ENCODE data around the gene DCBLD1.
"Not testable (repeated sequence)": the region's sequence is repeated elsewhere in the genome, so short reads cannot be mapped to it uniquely, and the experiment has no call there.

Gene DCBLD1

GRCh38 chr6:117482240-117483003 lies at the start of gene DCBLD1:
TSS of gene DCBLD1 (plus strand) at chr6:117482674. CDS start at chr6:117482782, 108 bp downstream.
- peak in 1 of 2 donors; percentile 5 for DNase-seq (ENCODE audit: low read depth in 2 of 2, low spot score in 1 of 2)

GRCh38 chr6:117440706-117441525 lies 41.6 kb upstream of the DCBLD1 start:
- DNase-seq (ENCODE audit: low read depth in 2 of 2, low spot score in 1 of 2), result no peak

GRCh38 chr6:117441824-117442264 lies 40.6 kb upstream of the DCBLD1 start:
- no peak for DNase-seq (ENCODE audit: low read depth in 2 of 2, low spot score in 1 of 2)

GRCh38 chr6:117442313-117442712 lies 40.2 kb upstream of the DCBLD1 start:
- DNase-seq (ENCODE audit: low read depth in 2 of 2, low spot score in 1 of 2), result not testable (repeated sequence)

- DNase-seq (ENCODE audit: low read depth in 2 of 2, low spot score in 1 of 2), result no peak
Observed at GRCh38 chr6:117444600-117444999, 37.9 kb upstream of the DCBLD1 start.

GRCh38 chr6:117446861-117447260 lies 35.6 kb upstream of the DCBLD1 start:
- no peak for DNase-seq (ENCODE audit: low read depth in 2 of 2, low spot score in 1 of 2)

- no peak for DNase-seq (ENCODE audit: low read depth in 2 of 2, low spot score in 1 of 2)
Observed at GRCh38 chr6:117448011-117448410, 34.5 kb upstream of the DCBLD1 start.

- no peak for DNase-seq (ENCODE audit: low read depth in 2 of 2, low spot score in 1 of 2)
Observed at GRCh38 chr6:117448732-117449485, 33.6 kb upstream of the DCBLD1 start.

- peak; percentile 19 to 21 for DNase-seq (ENCODE audit: low read depth in 2 of 2, low spot score in 1 of 2)
Observed at GRCh38 chr6:117449549-117450439, 32.7 kb upstream of the DCBLD1 start.

- DNase-seq (ENCODE audit: low read depth in 2 of 2, low spot score in 1 of 2), result no peak
Observed at GRCh38 chr6:117451671-117452070, 30.8 kb upstream of the DCBLD1 start.

- no peak for DNase-seq (ENCODE audit: low read depth in 2 of 2, low spot score in 1 of 2)
Observed at GRCh38 chr6:117456250-117456649, 26.2 kb upstream of the DCBLD1 start.

- no peak for DNase-seq (ENCODE audit: low read depth in 2 of 2, low spot score in 1 of 2)
Observed at GRCh38 chr6:117456998-117457397, 25.5 kb upstream of the DCBLD1 start.

- DNase-seq (ENCODE audit: low read depth in 2 of 2, low spot score in 1 of 2), result no peak
Observed at GRCh38 chr6:117459204-117459944, 23.1 kb upstream of the DCBLD1 start.

- DNase-seq (ENCODE audit: low read depth in 2 of 2, low spot score in 1 of 2), result no peak
Observed at GRCh38 chr6:117463762-117464665, 18.5 kb upstream of the DCBLD1 start.

- DNase-seq (ENCODE audit: low read depth in 2 of 2, low spot score in 1 of 2), result no peak
Observed at GRCh38 chr6:117464700-117465099, 17.8 kb upstream of the DCBLD1 start.

- no peak for DNase-seq (ENCODE audit: low read depth in 2 of 2, low spot score in 1 of 2)
Observed at GRCh38 chr6:117465691-117466090, 16.8 kb upstream of the DCBLD1 start.

- DNase-seq (ENCODE audit: low read depth in 2 of 2, low spot score in 1 of 2), result no peak
Observed at GRCh38 chr6:117467876-117468275, 14.6 kb upstream of the DCBLD1 start.

GRCh38 chr6:117468527-117468926 lies 13.9 kb upstream of the DCBLD1 start:
- DNase-seq (ENCODE audit: low read depth in 2 of 2, low spot score in 1 of 2), result not testable (repeated sequence)

GRCh38 chr6:117469356-117469755 lies 13.1 kb upstream of the DCBLD1 start:
- no peak for DNase-seq (ENCODE audit: low read depth in 2 of 2, low spot score in 1 of 2)

Data from stimulated activated CD8-positive, alpha-beta memory T cell treated with anti-CD3 and anti-CD28 coated beads, Interleukin-4, amount 100 ng/mL, for 1 hour (primary cell).